Measurements from ENCODE around the gene CDK2.
"Not testable (repeated sequence)": the region's sequence is repeated elsewhere in the genome, so short reads cannot be mapped to it uniquely, and the experiment has no call there.

The CDK2 gene

GRCh38 chr12:55966408-55967281 is at the start of gene CDK2:
TSS of gene CDK2 (plus strand) at chr12:55966830. CDS start at chr12:55967009, 179 bp downstream.
- DNase-seq (ENCODE audit: low read depth in 2 of 2): peak; percentile 83 to 95

GRCh38 chr12:55919032-55919431 is 47.6 kb upstream of the CDK2 start:
- DNase-seq (ENCODE audit: low read depth in 2 of 2): not testable (repeated sequence)

- DNase-seq (ENCODE audit: low read depth in 2 of 2): no peak
Observed at GRCh38 chr12:55922126-55922525, 44.5 kb upstream of the CDK2 start.

- not testable (repeated sequence) for DNase-seq (ENCODE audit: low read depth in 2 of 2)
Observed at GRCh38 chr12:55923648-55924047, 43.0 kb upstream of the CDK2 start.

- DNase-seq (ENCODE audit: low read depth in 2 of 2): no peak
Observed at GRCh38 chr12:55925371-55925770, 41.3 kb upstream of the CDK2 start.

- no peak for DNase-seq (ENCODE audit: low read depth in 2 of 2)
Observed at GRCh38 chr12:55925870-55926737, 40.5 kb upstream of the CDK2 start.

GRCh38 chr12:55926738-55927587 is 39.7 kb upstream of the CDK2 start:
- DNase-seq (ENCODE audit: low read depth in 2 of 2): peak; percentile 87 to 90

GRCh38 chr12:55927588-55928502 is 38.8 kb upstream of the CDK2 start, which contains the start of gene PYM1:
TSS of gene PYM1 (minus strand) at chr12:55927894. CDS start at chr12:55927761, 133 bp downstream.
- DNase-seq (ENCODE audit: low read depth in 2 of 2): peak in 1 of 2 experiments; percentile 71

GRCh38 chr12:55929306-55929791 is 37.3 kb upstream of the CDK2 start:
- peak; percentile 69 to 78 for DNase-seq (ENCODE audit: low read depth in 2 of 2)

GRCh38 chr12:55930771-55931316 is 35.8 kb upstream of the CDK2 start, which contains the start of gene DGKA:
TSS of gene DGKA (plus strand) at chr12:55931162. CDS start at chr12:55936504, 5,342 bp downstream.
- DNase-seq (ENCODE audit: low read depth in 2 of 2): peak; percentile 63 to 81

GRCh38 chr12:55931317-55931779 is 35.3 kb upstream of the CDK2 start:
- no peak for DNase-seq (ENCODE audit: low read depth in 2 of 2)

GRCh38 chr12:55931780-55932550 is 34.7 kb upstream of the CDK2 start:
- no peak for DNase-seq (ENCODE audit: low read depth in 2 of 2)

- peak in 1 of 2 experiments; percentile 42 for DNase-seq (ENCODE audit: low read depth in 2 of 2)
Observed at GRCh38 chr12:55932551-55932910, 34.1 kb upstream of the CDK2 start.

GRCh38 chr12:55933169-55933798 is 33.3 kb upstream of the CDK2 start:
- DNase-seq (ENCODE audit: low read depth in 2 of 2): no peak

- no peak for DNase-seq (ENCODE audit: low read depth in 2 of 2)
Observed at GRCh38 chr12:55933799-55934742, 32.6 kb upstream of the CDK2 start.

GRCh38 chr12:55934773-55935172 is 31.9 kb upstream of the CDK2 start:
- no peak for DNase-seq (ENCODE audit: low read depth in 2 of 2)

- peak in 1 of 2 experiments; percentile 28 for DNase-seq (ENCODE audit: low read depth in 2 of 2)
Observed at GRCh38 chr12:55935738-55936151, 30.9 kb upstream of the CDK2 start.

Data from stimulated activated CD4-positive, alpha-beta T cell treated with anti-CD3 and anti-CD28 coated beads, Interleukin-12 subunit alpha, Interleukin-12 subunit beta, amount 100 ng/mL, for 24 hours (primary cell).